Liver (tissue), 9 donors: Measurements from ENCODE around the gene LAMC2. TPM values are rescaled to one million over a fixed set of nuclear protein-coding genes. Genes with fewer than 3 reads are reported as not detected.

Source experiments
- DNase-seq: peaks from one replicate; pipeline ENCODE4 v3.0.0-alpha.2; 2017; ENCODE audit warnings: low spot score
- H3K27ac ChIP-seq, 2 donors: one replicate each; pipeline ENCODE4 v1.7.0; 2013; ENCODE audit warnings: inconsistent platforms in 2 of 2, low read length in 2 of 2, control low read depth in 1 of 2, low read depth in 1 of 2, mild to moderate bottlenecking in 1 of 2
- H3K27me3 ChIP-seq, 4 donors: one replicate each; pipeline versions ENCODE4 v1.6.1 to v1.7.0; 2013; ENCODE audit warnings: low read length in 3 of 4, inconsistent platforms in 1 of 4, mild to moderate bottlenecking in 1 of 4, moderate library complexity in 1 of 4; ENCODE audit not compliant: control insufficient read depth in 4 of 4, insufficient read depth in 4 of 4
- H3K36me3 ChIP-seq, 4 donors: one replicate each; pipeline versions ENCODE4 v1.6.1 to v1.7.0; 2013; ENCODE audit warnings: low read length in 3 of 4, mild to moderate bottlenecking in 3 of 4, low read depth in 1 of 4, moderate library complexity in 1 of 4; ENCODE audit not compliant: control insufficient read depth in 4 of 4, insufficient read depth in 3 of 4
- H3K4me1 ChIP-seq, 4 donors: one replicate each; pipeline versions ENCODE4 v1.6.1 to v1.7.0; 2013; ENCODE audit warnings: low read length in 3 of 4, mild to moderate bottlenecking in 3 of 4, moderate library complexity in 1 of 4; ENCODE audit not compliant: control insufficient read depth in 4 of 4, insufficient read depth in 4 of 4
- H3K4me3 ChIP-seq, 3 donors: one replicate each; pipeline versions ENCODE4 v1.6.1 to v1.7.0; 2013; ENCODE audit warnings: low read length in 3 of 3, control low read depth in 1 of 3, low read depth in 1 of 3, mild to moderate bottlenecking in 1 of 3
- H3K9ac ChIP-seq, 2 donors: one replicate each; pipeline ENCODE4 v1.7.0; 2013; ENCODE audit warnings: low read length in 2 of 2, mild to moderate bottlenecking in 2 of 2, moderate library complexity in 2 of 2, control low read depth in 1 of 2, low read depth in 1 of 2
- H3K9me3 ChIP-seq, 4 donors: one replicate each; pipeline versions ENCODE4 v1.6.1 to v1.7.0; 2013; ENCODE audit warnings: low read length in 3 of 4; ENCODE audit not compliant: control insufficient read depth in 4 of 4
- CTCF ChIP-seq: fragments of 150-350 bp; IDR thresholded peaks from 2 replicates; pipeline ENCODE4 v1.5.1; 2017; ENCODE audit warnings: improper control_type of control experiment, low read depth, low read length; ENCODE audit not compliant: missing input control
- EGR1 ChIP-seq, 2 donors: IDR thresholded peaks; 2 replicates each; pipeline ENCODE4 v1.6.1; 2016 to 2018; ENCODE audit warnings: antibody characterized with exemption in 2 of 2, low read depth in 2 of 2
- FOXA1 ChIP-seq: IDR thresholded peaks from 2 replicates; pipeline ENCODE4 v1.6.1; 2016; ENCODE audit warnings: antibody characterized with exemption
- FOXA2 ChIP-seq: IDR thresholded peaks from 2 replicates; pipeline ENCODE4 v1.6.1; 2016; ENCODE audit warnings: antibody characterized with exemption
- GABPA ChIP-seq, 2 donors: IDR thresholded peaks in 1 of 2; conservative IDR thresholded peaks in 1 of 2; 2 replicates each; pipeline ENCODE4 v1.6.1; 2016; ENCODE audit warnings: antibody characterized with exemption in 2 of 2, mild to moderate bottlenecking in 1 of 2, moderate library complexity in 1 of 2
- HNF4A ChIP-seq, 2 donors: conservative IDR thresholded peaks; 2 replicates each; pipeline ENCODE4 v1.6.1; 2016; ENCODE audit warnings: antibody characterized with exemption in 2 of 2, mild to moderate bottlenecking in 2 of 2
- HNF4G ChIP-seq: IDR thresholded peaks from 2 replicates; pipeline ENCODE4 v1.6.1; 2016; ENCODE audit warnings: antibody characterized with exemption
- JUND ChIP-seq, 2 donors: IDR thresholded peaks; 2 replicates each; pipeline ENCODE4 v1.6.1; 2016; ENCODE audit warnings: antibody characterized with exemption in 2 of 2
- NR2F2 ChIP-seq: IDR thresholded peaks from 2 replicates; pipeline ENCODE4 v1.6.1; 2016; ENCODE audit warnings: antibody characterized with exemption
- RAD21 ChIP-seq, 2 donors: IDR thresholded peaks; 2 replicates each; pipeline ENCODE4 v1.6.1; 2016; ENCODE audit warnings: antibody characterized with exemption in 2 of 2, mild to moderate bottlenecking in 2 of 2
- RXRA ChIP-seq, 2 donors: IDR thresholded peaks; 2 replicates each; pipeline ENCODE4 v1.6.1; 2017 to 2018; ENCODE audit warnings: antibody characterized with exemption in 2 of 2, mild to moderate bottlenecking in 1 of 2
- SP1 ChIP-seq: IDR thresholded peaks from 2 replicates; pipeline ENCODE4 v1.6.1; 2018; ENCODE audit warnings: antibody characterized with exemption, mild to moderate bottlenecking
- TAF1 ChIP-seq: conservative IDR thresholded peaks from 2 replicates; pipeline ENCODE4 v1.6.1; 2016; ENCODE audit warnings: antibody characterized with exemption, mild to moderate bottlenecking
- YY1 ChIP-seq: IDR thresholded peaks from 2 replicates; pipeline ENCODE4 v1.6.1; 2016; ENCODE audit warnings: antibody characterized with exemption, mild to moderate bottlenecking
- ZBTB33 ChIP-seq: IDR thresholded peaks from 2 replicates; pipeline ENCODE4 v1.6.1; 2016; ENCODE audit warnings: antibody characterized with exemption
- WGBS: extraction: QIAGEN DNeasy Blood & Tissue Kit; methylation state at CpG from one replicate; pipeline ENCODE4 v1.1.7; 2013; 5-methylcytosine and 5-hydroxymethylcytosine counted together
- polyA plus RNA-seq, 2 donors: library from polyadenylated mRNA; stranded (reverse) in 1 of 2; unstranded in 1 of 2; fragments of 200-250 nt in 1 of 2; fragments of >200 nt in 1 of 2; fragmentation: Nextera tagmentation in 1 of 2; extraction: Ambion mirVana in 1 of 2; gene quantifications; one replicate each; pipeline versions ENCODE4 v1.2.1 to v1.2.3, GENCODE V29; 2013 to 2015
- total RNA-seq, 2 donors: library from RNA; depleted of rRNA; stranded (reverse); fragments of >200 nt; gene quantifications; one replicate each; pipeline ENCODE4 v1.2.3, GENCODE V29; 2014
- TF ChIP-seq, protein P1 (sequence below): IDR thresholded peaks from 2 replicates; pipeline ENCODE4 v1.6.1; 2016; ENCODE audit warnings: antibody characterized with exemption, mild to moderate bottlenecking
- TF ChIP-seq, protein P2 (sequence below): IDR thresholded peaks from 2 replicates; pipeline ENCODE4 v1.6.1; 2016; ENCODE audit warnings: antibody characterized with exemption
- TF ChIP-seq, protein P3 (sequence below): IDR thresholded peaks from 2 replicates; pipeline ENCODE4 v1.6.1; 2016; ENCODE audit warnings: antibody characterized with exemption
- donor health status: healthy.
- donor health status: healthy.
- donor health status: healthy.
- donor health status: healthy.
- donor health status: healthy.

LAMC2 gene
- total and polyA plus RNA-seq, 4 donors: 0.05 to 0.42 (median 0.16) TPM

GRCh38 chr1:183291216-183291762 is 105.2 kb downstream of the LAMC2 start:
- H3K4me1 ChIP-seq: no peaks in the 10 kb centered on the region
- TF ChIP-seq TAF1: no peak
- TF ChIP-seq RAD21 (IDR thresholded peaks at IDR 0.05): no peak
- no peak for TF ChIP-seq YY1
- no peak for TF ChIP-seq FOXA1
- no peak for TF ChIP-seq JUND (IDR thresholded peaks at IDR 0.05)
- no peak for TF ChIP-seq CTCF
- no peak for TF ChIP-seq HNF4G
- TF ChIP-seq, protein P1, sequence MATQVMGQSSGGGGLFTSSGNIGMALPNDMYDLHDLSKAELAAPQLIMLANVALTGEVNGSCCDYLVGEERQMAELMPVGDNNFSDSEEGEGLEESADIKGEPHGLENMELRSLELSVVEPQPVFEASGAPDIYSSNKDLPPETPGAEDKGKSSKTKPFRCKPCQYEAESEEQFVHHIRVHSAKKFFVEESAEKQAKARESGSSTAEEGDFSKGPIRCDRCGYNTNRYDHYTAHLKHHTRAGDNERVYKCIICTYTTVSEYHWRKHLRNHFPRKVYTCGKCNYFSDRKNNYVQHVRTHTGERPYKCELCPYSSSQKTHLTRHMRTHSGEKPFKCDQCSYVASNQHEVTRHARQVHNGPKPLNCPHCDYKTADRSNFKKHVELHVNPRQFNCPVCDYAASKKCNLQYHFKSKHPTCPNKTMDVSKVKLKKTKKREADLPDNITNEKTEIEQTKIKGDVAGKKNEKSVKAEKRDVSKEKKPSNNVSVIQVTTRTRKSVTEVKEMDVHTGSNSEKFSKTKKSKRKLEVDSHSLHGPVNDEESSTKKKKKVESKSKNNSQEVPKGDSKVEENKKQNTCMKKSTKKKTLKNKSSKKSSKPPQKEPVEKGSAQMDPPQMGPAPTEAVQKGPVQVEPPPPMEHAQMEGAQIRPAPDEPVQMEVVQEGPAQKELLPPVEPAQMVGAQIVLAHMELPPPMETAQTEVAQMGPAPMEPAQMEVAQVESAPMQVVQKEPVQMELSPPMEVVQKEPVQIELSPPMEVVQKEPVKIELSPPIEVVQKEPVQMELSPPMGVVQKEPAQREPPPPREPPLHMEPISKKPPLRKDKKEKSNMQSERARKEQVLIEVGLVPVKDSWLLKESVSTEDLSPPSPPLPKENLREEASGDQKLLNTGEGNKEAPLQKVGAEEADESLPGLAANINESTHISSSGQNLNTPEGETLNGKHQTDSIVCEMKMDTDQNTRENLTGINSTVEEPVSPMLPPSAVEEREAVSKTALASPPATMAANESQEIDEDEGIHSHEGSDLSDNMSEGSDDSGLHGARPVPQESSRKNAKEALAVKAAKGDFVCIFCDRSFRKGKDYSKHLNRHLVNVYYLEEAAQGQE: no peak
- TF ChIP-seq FOXA2: no peak
- TF ChIP-seq, protein P2, sequence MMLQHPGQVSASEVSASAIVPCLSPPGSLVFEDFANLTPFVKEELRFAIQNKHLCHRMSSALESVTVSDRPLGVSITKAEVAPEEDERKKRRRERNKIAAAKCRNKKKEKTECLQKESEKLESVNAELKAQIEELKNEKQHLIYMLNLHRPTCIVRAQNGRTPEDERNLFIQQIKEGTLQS: no peak
- no peak for TF ChIP-seq HNF4A (conservative IDR thresholded peaks at IDR 0.05)
- TF ChIP-seq ZBTB33: no peak
- TF ChIP-seq RXRA (IDR thresholded peaks at IDR 0.05): no peak
- no peak for TF ChIP-seq EGR1 (IDR thresholded peaks at IDR 0.05; ENCODE audit: low read depth in 2 of 2)
- no peak for TF ChIP-seq NR2F2
- TF ChIP-seq, protein P3, sequence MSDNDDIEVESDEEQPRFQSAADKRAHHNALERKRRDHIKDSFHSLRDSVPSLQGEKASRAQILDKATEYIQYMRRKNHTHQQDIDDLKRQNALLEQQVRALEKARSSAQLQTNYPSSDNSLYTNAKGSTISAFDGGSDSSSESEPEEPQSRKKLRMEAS: no peak
- TF ChIP-seq SP1: no peak
- TF ChIP-seq GABPA (IDR thresholded peaks at IDR 0.05 in 1 of 2, conservative IDR thresholded peaks at IDR 0.05 in 1 of 2): no peak
- H3K27ac ChIP-seq: no peak overlapping the region
- H3K9me3 ChIP-seq: no peaks in the 10 kb centered on the region
- H3K4me3 ChIP-seq: no peak overlapping the region
- no peak overlapping the region for H3K9ac ChIP-seq
- H3K36me3 ChIP-seq: no peaks in the 10 kb centered on the region
- no peaks in the 10 kb centered on the region for H3K27me3 ChIP-seq
- WGBS: 93% methylated on average over 5 of the region's 5 CpGs
- no peak for DNase-seq
